A549 (cell line): Measurements from ENCODE around the gene WNT2B. TPM values are rescaled to one million over a fixed set of nuclear protein-coding genes. Genes with fewer than 3 reads are reported as not detected.

ENCODE experiments used
- ATAC-seq, 2 experiments: fragments of 200-7000 bp in 1 of 2; fragments of >200 bp in 1 of 2; cut with Nextera tagmentation in 1 of 2; cut with Tn5 transposase in 1 of 2; 3 replicates each; pipeline versions ENCODE4 v1.8.0 to v1.9.1; 2018 to 2020; ENCODE audit warnings: mild to moderate bottlenecking in 1 of 2, moderate library complexity in 1 of 2
- CTCF ChIA-PET: fragments of 300-600 bp; sonication (Branson Sonifier 250); formaldehyde crosslinking; extraction: SDS; loops from one replicate; lab custom pipeline; 2021; ENCODE audit warnings: antibody characterized with exemption, inconsistent platforms; lab: Yijun Ruan, JAX
- POLR2A ChIA-PET: fragments of 350-600 bp; formaldehyde crosslinking; extraction: SDS; loops from one replicate; lab custom pipeline; 2021; ENCODE audit warnings: antibody characterized with exemption, inconsistent platforms; lab: Yijun Ruan, JAX
- DNase-seq, 2 experiments: peaks; one replicate each; pipeline versions ENCODE4 v3.0.0 to v3.0.0-alpha.2; 2011 to 2016; ENCODE audit warnings: low read depth in 1 of 2, low spot score in 1 of 2
- FAIRE-seq: peaks from 2 replicates; lab custom pipeline; 2011; peaks lifted over from hg19 to GRCh38; lab: Jason Lieb, UNC
- H3K27ac ChIP-seq, 2 experiments: fragments of >200 bp; sonication (Bioruptor Twin); formaldehyde crosslinking; 3 replicates each; pipeline ENCODE4 v1.5.1; 2016 to 2017
- H3K4me1 ChIP-seq: fragments of >200 bp; sonication (Bioruptor Twin); formaldehyde crosslinking; 3 replicates; pipeline ENCODE4 v1.6.1; 2016
- H3K4me2 ChIP-seq: fragments of >200 bp; sonication (Bioruptor Twin); formaldehyde crosslinking; 3 replicates; pipeline ENCODE4 v1.6.1; 2016
- H3K4me3 ChIP-seq: fragments of >200 bp; sonication (Bioruptor Twin); formaldehyde crosslinking; 3 replicates; pipeline ENCODE4 v1.5.1; 2016
- H3K9me3 ChIP-seq: fragments of >200 bp; sonication (Bioruptor Twin); formaldehyde crosslinking; 3 replicates; pipeline ENCODE4 v1.6.1; 2016
- CBX2 ChIP-seq: fragments of 200-600 bp; sonication (generic); IDR thresholded peaks from 2 replicates; pipeline ENCODE4 v1.6.1; 2016; ENCODE audit warnings: low read depth, mild to moderate bottlenecking, borderline replicate concordance
- CEBPB ChIP-seq, 2 experiments: fragments of >200 bp in 1 of 2; sonication (Bioruptor Twin) in 1 of 2; formaldehyde crosslinking in 1 of 2; IDR thresholded peaks; 2 replicates each; pipeline ENCODE4 v1.6.1; 2012 to 2016
- CHD4 ChIP-seq: fragments of 200-600 bp; sonication (generic); IDR thresholded peaks from 2 replicates; pipeline ENCODE4 v1.6.1; 2016; ENCODE audit warnings: antibody characterized with exemption, mild to moderate bottlenecking, borderline replicate concordance
- EHF ChIP-seq: fragments of 250-450 bp; sonication (Bioruptor Pico); IDR thresholded peaks from 2 replicates; pipeline ENCODE4 v1.5.0; 2020; ENCODE audit warnings: mild to moderate bottlenecking
- EP300 ChIP-seq, 2 experiments: fragments of >200 bp; sonication (Bioruptor Twin); formaldehyde crosslinking; IDR thresholded peaks; 2 replicates in 1 of 2; 3 replicates in 1 of 2; pipeline ENCODE4 v1.6.1; 2016 to 2017
- ESRRA ChIP-seq: fragments of 150-350 bp; IDR thresholded peaks from 2 replicates; pipeline ENCODE4 v1.6.1; 2014; ENCODE audit warnings: mild to moderate bottlenecking, low read length, borderline replicate concordance
- FOSB ChIP-seq: fragments of 250-450 bp; sonication (Bioruptor Pico); IDR thresholded peaks from 2 replicates; pipeline ENCODE4 v1.5.0; 2020; ENCODE audit warnings: mild to moderate bottlenecking, moderate library complexity
- FOXS1 ChIP-seq: fragments of 250-450 bp; sonication (Bioruptor Pico); IDR thresholded peaks from 2 replicates; pipeline ENCODE4 v1.5.0; 2020; ENCODE audit warnings: mild to moderate bottlenecking, moderate library complexity
- GATA3 ChIP-seq: IDR thresholded peaks from 2 replicates; pipeline ENCODE4 v1.6.1; 2012; ENCODE audit warnings: borderline replicate concordance
- HDAC2 ChIP-seq: fragments of 200-600 bp; sonication (generic); IDR thresholded peaks from 2 replicates; pipeline ENCODE4 v1.6.1; 2016
- HEYL ChIP-seq: fragments of 250-450 bp; sonication (Bioruptor Pico); IDR thresholded peaks from 2 replicates; pipeline ENCODE4 v1.8.0; 2021; ENCODE audit warnings: mild to moderate bottlenecking, moderate library complexity
- JUNB ChIP-seq: fragments of >200 bp; sonication (Bioruptor Twin); formaldehyde crosslinking; IDR thresholded peaks from 2 replicates; pipeline ENCODE4 v1.6.1; 2016
- KDM1A ChIP-seq: fragments of 200-600 bp; sonication (generic); IDR thresholded peaks from 2 replicates; pipeline ENCODE4 v1.6.1; 2016; ENCODE audit warnings: low read depth, mild to moderate bottlenecking
- KDM5A ChIP-seq: fragments of 200-600 bp; sonication (generic); IDR thresholded peaks from 2 replicates; pipeline ENCODE4 v1.6.1; 2016; ENCODE audit warnings: antibody characterized with exemption, mild to moderate bottlenecking
- MAFK ChIP-seq: fragments of 450-650 bp; IDR thresholded peaks from 2 replicates; pipeline ENCODE4 v1.6.1; 2014; ENCODE audit not compliant: partially characterized antibody
- MAZ ChIP-seq: fragments of 150-350 bp; IDR thresholded peaks from 2 replicates; pipeline ENCODE4 v1.6.1; 2014; ENCODE audit warnings: antibody characterized with exemption, low read depth, low read length, borderline replicate concordance
- MYC ChIP-seq: IDR thresholded peaks from 2 replicates; pipeline ENCODE4 v1.6.1; 2012; ENCODE audit warnings: mild to moderate bottlenecking, inconsistent platforms, low read length, improper control_type of control experiment, borderline replicate concordance
- NPAS2 ChIP-seq: fragments of 250-450 bp; sonication (Bioruptor Pico); IDR thresholded peaks from 2 replicates; pipeline ENCODE4 v1.8.0; 2022; ENCODE audit warnings: mild to moderate bottlenecking, moderate library complexity, borderline replicate concordance
- PHF8 ChIP-seq: fragments of 200-600 bp; sonication (generic); IDR thresholded peaks from 2 replicates; pipeline ENCODE4 v1.6.1; 2016; ENCODE audit warnings: low read depth, mild to moderate bottlenecking, antibody characterized with exemption, moderate library complexity, borderline replicate concordance
- POLR2A ChIP-seq: IDR thresholded peaks from 2 replicates; pipeline ENCODE4 v1.6.1; 2012; ENCODE audit warnings: mild to moderate bottlenecking, low read length
- RARB ChIP-seq: fragments of 250-450 bp; sonication (Bioruptor Pico); IDR thresholded peaks from 2 replicates; pipeline ENCODE4 v1.8.0; 2021; ENCODE audit warnings: mild to moderate bottlenecking, moderate library complexity
- RCOR1 ChIP-seq: fragments of 150-350 bp; IDR thresholded peaks from 2 replicates; pipeline ENCODE4 v1.6.1; 2014; ENCODE audit warnings: antibody characterized with exemption, low read length, low read depth
- RNF2 ChIP-seq: fragments of 200-600 bp; sonication (generic); IDR thresholded peaks from 2 replicates; pipeline ENCODE4 v1.6.1; 2016; ENCODE audit warnings: low read depth, mild to moderate bottlenecking, antibody characterized with exemption, moderate library complexity, borderline replicate concordance
- SMC3 ChIP-seq: fragments of >200 bp; sonication (Bioruptor Twin); formaldehyde crosslinking; IDR thresholded peaks from 3 replicates; pipeline ENCODE4 v1.6.1; 2018; ENCODE audit warnings: inconsistent platforms
- SREBF2 ChIP-seq: fragments of 450-650 bp; IDR thresholded peaks from 2 replicates; pipeline ENCODE4 v1.6.1; 2014; ENCODE audit warnings: mild to moderate bottlenecking, moderate library complexity
- USF2 ChIP-seq: fragments of 450-650 bp; IDR thresholded peaks from 2 replicates; pipeline ENCODE4 v1.6.1; 2014; ENCODE audit warnings: antibody characterized with exemption
- WGBS: methylation state at CpG from one replicate; pipeline ENCODE4 v1.1.6; 2017; ENCODE audit errors: missing lambda C conversion rate; 5-methylcytosine and 5-hydroxymethylcytosine counted together
- polyA plus RNA-seq, 4 experiments: library from polyadenylated mRNA; depleted of rRNA in 3 of 4; stranded (reverse); fragments of >200 nt; fragmentation: RNase III in 1 of 4; extraction: RNeasy Plus Mini Kit Qiagen cat#74134 plus additional on column Dnase treatment in 1 of 4; gene quantifications; 2 replicates in 3 of 4; 3 replicates in 1 of 4; pipeline ENCODE4 v1.2.3, GENCODE V29; 2011 to 2017
- TF ChIP-seq, protein P1 (sequence below): fragments of >200 bp; sonication (Bioruptor Twin); formaldehyde crosslinking; IDR thresholded peaks from 3 replicates; pipeline ENCODE4 v1.6.1; 2016
- TF ChIP-seq, protein P2 (sequence below): fragments of 200-600 bp; sonication (generic); IDR thresholded peaks from 2 replicates; pipeline ENCODE4 v1.6.1; 2016; ENCODE audit warnings: antibody characterized with exemption, mild to moderate bottlenecking, moderate library complexity
- TF ChIP-seq, protein P3 (sequence below): IDR thresholded peaks from 2 replicates; pipeline ENCODE4 v1.6.1; 2012
- TF ChIP-seq, protein P4 (sequence below): IDR thresholded peaks from 2 replicates; pipeline ENCODE4 v1.6.1; 2012
- TF ChIP-seq, protein P5 (sequence below): fragments of >200 bp; sonication (Bioruptor Twin); formaldehyde crosslinking; IDR thresholded peaks from 2 replicates; pipeline ENCODE4 v1.6.1; 2016

Gene WNT2B
- polyA plus RNA-seq, 2 of the 4 experiments (the other 2 are of a cell fraction) = 0.26 to 0.28 TPM

DNA sequence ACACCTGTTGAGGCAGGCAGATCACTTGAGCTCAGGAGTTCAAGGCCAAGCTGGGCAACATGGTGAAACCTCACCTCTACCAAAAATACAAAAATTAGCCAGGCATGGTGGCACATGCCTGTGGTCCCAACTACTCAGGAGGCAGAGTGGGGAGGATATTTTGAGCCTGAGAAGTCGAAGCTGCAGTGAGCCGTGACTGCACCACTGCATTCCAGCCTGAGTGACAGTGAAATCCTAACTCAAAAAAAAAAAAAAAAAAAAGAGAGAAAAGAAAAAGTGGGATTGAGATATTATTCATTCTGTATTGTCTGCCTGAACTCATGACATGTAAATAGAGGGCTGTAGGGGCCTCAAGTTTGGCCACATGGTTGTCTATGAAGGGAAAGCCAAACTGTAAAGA lies 37.3 kb downstream of the WNT2B start:
- Histone ChIP-seq H3K4me3 (no peak overlapping the region), H3K27ac (peak overlapping the region in 1 of 2 experiments; percentile 56; a peak in 3 of 6 replicates), H3K4me1 (peaks cover 29% of the 10 kb centered on the region), H3K9me3 (no peaks in the 10 kb centered on the region), H3K4me2 (no peak overlapping the region)
- FAIRE-seq (no peak), ATAC-seq (no peak), DNase-seq (no peak)
- no peak for TF ChIP-seq POLR2A
- no peak for TF ChIP-seq JUNB
- TF ChIP-seq EP300 (IDR thresholded peaks at IDR 0.05) = no peak
- TF ChIP-seq HEYL (CRISPR knock-in tag) = no peak
- TF ChIP-seq, protein P1, sequence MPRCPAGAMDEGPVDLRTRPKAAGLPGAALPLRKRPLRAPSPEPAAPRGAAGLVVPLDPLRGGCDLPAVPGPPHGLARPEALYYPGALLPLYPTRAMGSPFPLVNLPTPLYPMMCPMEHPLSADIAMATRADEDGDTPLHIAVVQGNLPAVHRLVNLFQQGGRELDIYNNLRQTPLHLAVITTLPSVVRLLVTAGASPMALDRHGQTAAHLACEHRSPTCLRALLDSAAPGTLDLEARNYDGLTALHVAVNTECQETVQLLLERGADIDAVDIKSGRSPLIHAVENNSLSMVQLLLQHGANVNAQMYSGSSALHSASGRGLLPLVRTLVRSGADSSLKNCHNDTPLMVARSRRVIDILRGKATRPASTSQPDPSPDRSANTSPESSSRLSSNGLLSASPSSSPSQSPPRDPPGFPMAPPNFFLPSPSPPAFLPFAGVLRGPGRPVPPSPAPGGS = no peak
- TF ChIP-seq CHD4 = no peak
- no peak for TF ChIP-seq HDAC2
- TF ChIP-seq EHF (CRISPR knock-in tag) = no peak
- no peak for TF ChIP-seq CEBPB (IDR thresholded peaks at IDR 0.05)
- no peak for TF ChIP-seq SREBF2
- no peak for TF ChIP-seq MAZ
- no peak for TF ChIP-seq USF2
- no peak for TF ChIP-seq MAFK
- no peak for TF ChIP-seq RCOR1
- TF ChIP-seq KDM5A = no peak
- TF ChIP-seq RARB (CRISPR knock-in tag) = no peak
- no peak for TF ChIP-seq PHF8
- TF ChIP-seq ESRRA = no peak
- no peak for TF ChIP-seq CBX2
- ChIA-PET POLR2A (no interaction called here), CTCF (no interaction called here)
- WGBS = 83% methylated on average over 2 of the region's 2 CpGs

DNA sequence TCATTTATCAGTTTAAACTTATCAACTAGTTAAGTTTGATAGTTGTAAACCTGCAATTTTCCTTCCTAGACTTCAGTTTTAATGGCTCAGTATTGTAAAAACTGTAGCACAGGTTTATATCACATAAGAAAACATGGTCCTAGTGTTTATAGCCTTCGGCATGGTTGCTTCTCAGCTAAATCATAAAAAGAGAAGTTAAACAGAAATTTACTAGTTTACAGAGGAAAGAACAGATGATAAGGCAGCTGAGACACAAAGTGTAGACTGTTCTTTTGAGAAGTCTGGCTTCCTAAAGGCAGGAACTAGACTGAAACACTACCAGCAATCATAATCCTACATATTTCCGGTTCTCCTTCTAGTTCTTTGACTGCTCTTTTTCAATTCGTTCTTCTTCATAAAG lies 39.8 kb downstream of the WNT2B start:
- Histone ChIP-seq H3K9me3 (no peaks in the 10 kb centered on the region), H3K27ac (no peak overlapping the region), H3K4me2 (no peak overlapping the region), H3K4me3 (no peak overlapping the region), H3K4me1 (peaks cover 23% of the 10 kb centered on the region)
- 91% methylated on average over 3 of the region's 3 CpGs for WGBS
- CTCF ChIA-PET = no interaction called here
- POLR2A ChIA-PET = no interaction called here
- FAIRE-seq (no peak), DNase-seq (no peak), ATAC-seq (no peak)
- TF ChIP-seq, protein P2, sequence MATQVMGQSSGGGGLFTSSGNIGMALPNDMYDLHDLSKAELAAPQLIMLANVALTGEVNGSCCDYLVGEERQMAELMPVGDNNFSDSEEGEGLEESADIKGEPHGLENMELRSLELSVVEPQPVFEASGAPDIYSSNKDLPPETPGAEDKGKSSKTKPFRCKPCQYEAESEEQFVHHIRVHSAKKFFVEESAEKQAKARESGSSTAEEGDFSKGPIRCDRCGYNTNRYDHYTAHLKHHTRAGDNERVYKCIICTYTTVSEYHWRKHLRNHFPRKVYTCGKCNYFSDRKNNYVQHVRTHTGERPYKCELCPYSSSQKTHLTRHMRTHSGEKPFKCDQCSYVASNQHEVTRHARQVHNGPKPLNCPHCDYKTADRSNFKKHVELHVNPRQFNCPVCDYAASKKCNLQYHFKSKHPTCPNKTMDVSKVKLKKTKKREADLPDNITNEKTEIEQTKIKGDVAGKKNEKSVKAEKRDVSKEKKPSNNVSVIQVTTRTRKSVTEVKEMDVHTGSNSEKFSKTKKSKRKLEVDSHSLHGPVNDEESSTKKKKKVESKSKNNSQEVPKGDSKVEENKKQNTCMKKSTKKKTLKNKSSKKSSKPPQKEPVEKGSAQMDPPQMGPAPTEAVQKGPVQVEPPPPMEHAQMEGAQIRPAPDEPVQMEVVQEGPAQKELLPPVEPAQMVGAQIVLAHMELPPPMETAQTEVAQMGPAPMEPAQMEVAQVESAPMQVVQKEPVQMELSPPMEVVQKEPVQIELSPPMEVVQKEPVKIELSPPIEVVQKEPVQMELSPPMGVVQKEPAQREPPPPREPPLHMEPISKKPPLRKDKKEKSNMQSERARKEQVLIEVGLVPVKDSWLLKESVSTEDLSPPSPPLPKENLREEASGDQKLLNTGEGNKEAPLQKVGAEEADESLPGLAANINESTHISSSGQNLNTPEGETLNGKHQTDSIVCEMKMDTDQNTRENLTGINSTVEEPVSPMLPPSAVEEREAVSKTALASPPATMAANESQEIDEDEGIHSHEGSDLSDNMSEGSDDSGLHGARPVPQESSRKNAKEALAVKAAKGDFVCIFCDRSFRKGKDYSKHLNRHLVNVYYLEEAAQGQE = no peak
- no peak for TF ChIP-seq NPAS2 (CRISPR knock-in tag)
- TF ChIP-seq MYC = no peak
- TF ChIP-seq, protein P3, sequence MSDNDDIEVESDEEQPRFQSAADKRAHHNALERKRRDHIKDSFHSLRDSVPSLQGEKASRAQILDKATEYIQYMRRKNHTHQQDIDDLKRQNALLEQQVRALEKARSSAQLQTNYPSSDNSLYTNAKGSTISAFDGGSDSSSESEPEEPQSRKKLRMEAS = no peak
- no peak for TF ChIP-seq MAFK
- no peak for TF ChIP-seq FOSB (CRISPR knock-in tag)
- no peak for TF ChIP-seq FOXS1 (CRISPR knock-in tag)
- no peak for TF ChIP-seq SREBF2
- TF ChIP-seq, protein P4, sequence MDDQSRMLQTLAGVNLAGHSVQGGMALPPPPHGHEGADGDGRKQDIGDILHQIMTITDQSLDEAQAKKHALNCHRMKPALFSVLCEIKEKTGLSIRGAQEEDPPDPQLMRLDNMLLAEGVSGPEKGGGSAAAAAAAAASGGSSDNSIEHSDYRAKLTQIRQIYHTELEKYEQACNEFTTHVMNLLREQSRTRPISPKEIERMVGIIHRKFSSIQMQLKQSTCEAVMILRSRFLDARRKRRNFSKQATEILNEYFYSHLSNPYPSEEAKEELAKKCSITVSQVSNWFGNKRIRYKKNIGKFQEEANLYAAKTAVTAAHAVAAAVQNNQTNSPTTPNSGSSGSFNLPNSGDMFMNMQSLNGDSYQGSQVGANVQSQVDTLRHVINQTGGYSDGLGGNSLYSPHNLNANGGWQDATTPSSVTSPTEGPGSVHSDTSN = no peak
- no peak for TF ChIP-seq RNF2
- no peak for TF ChIP-seq GATA3
- TF ChIP-seq SMC3 = no peak
- no peak for TF ChIP-seq EHF (CRISPR knock-in tag)
- TF ChIP-seq, protein P5, sequence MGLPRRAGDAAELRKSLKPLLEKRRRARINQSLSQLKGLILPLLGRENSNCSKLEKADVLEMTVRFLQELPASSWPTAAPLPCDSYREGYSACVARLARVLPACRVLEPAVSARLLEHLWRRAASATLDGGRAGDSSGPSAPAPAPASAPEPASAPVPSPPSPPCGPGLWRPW = no peak
- no peak for TF ChIP-seq KDM1A
- no peak for TF ChIP-seq CEBPB (IDR thresholded peaks at IDR 0.05)
